Fibroblast of lung (primary cell): ENCODE results near the gene KCNJ12.
"Not testable (repeated sequence)": the region's sequence is repeated elsewhere in the genome, so short reads cannot be mapped to it uniquely, and the experiment has no call there.

Experiments used
- CTCF ChIP-seq, 2 donors: IDR thresholded peaks in 1 of 2; conservative IDR thresholded peaks in 1 of 2; 1 replicate in 1 of 2; 2 replicates in 1 of 2; pipeline ENCODE4 v1.5.1; 2011 to 2012; ENCODE audit warnings: low read length in 2 of 2, control low read depth in 1 of 2, inconsistent platforms in 1 of 2, low read depth in 1 of 2, mild to moderate bottlenecking in 1 of 2
- EZH2 ChIP-seq: IDR thresholded peaks from 2 replicates; pipeline ENCODE4 v1.5.1; 2012; ENCODE audit warnings: low read length, control low read depth, mild to moderate bottlenecking; ENCODE audit errors: missing control alignments

DNA sequence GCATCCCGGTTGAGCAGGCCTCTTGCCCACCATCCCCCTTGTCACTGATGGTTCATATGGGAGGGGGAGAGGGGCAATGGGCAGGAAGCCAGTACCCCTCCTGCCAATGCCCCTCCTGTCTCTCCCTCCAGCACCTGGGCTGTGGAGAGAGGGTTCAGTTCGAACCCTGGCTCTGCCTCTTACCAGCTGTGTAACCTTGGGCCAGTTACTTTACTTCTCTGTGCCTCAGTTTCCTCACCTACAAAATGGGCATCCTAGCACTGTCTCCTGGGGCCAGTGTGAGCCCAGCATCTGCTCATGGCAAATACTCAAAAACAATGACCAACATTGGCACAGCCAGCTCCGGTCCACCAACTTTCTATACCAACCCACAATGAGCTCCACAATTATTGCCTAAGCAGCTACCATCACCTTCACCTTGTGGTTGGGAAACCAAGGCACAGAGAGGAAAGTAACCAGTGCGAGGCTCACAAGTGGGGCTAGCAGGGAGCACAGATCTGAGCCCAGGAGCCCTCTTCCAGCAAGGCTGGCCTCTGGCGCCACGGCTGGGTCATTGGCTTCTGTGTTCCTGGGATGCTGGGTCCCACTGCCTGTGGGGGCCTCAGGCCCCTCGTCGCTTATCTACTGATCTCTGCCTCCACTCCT is 38.1 kb upstream of the KCNJ12 start:
- not testable (repeated sequence) for TF ChIP-seq CTCF (conservative IDR thresholded peaks at IDR 0.05 in 1 of 2, IDR thresholded peaks at IDR 0.05 in 1 of 2; ENCODE audit: low read depth in 1 of 2, low read length in 2 of 2); EZH2
